ENCODE measurements around the gene LINC00237. TPM values are rescaled to one million over a fixed set of nuclear protein-coding genes. Genes with fewer than 3 reads are reported as not detected.

The LINC00237 gene
- total RNA-seq, 3 donors from 2014 or later: not detected

- DNase-seq: no peak
- intact Hi-C loops (cut with DNase I, micrococcal nuclease): no loop called here
- TF ChIP-seq, protein P1, sequence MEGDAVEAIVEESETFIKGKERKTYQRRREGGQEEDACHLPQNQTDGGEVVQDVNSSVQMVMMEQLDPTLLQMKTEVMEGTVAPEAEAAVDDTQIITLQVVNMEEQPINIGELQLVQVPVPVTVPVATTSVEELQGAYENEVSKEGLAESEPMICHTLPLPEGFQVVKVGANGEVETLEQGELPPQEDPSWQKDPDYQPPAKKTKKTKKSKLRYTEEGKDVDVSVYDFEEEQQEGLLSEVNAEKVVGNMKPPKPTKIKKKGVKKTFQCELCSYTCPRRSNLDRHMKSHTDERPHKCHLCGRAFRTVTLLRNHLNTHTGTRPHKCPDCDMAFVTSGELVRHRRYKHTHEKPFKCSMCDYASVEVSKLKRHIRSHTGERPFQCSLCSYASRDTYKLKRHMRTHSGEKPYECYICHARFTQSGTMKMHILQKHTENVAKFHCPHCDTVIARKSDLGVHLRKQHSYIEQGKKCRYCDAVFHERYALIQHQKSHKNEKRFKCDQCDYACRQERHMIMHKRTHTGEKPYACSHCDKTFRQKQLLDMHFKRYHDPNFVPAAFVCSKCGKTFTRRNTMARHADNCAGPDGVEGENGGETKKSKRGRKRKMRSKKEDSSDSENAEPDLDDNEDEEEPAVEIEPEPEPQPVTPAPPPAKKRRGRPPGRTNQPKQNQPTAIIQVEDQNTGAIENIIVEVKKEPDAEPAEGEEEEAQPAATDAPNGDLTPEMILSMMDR (IDR thresholded peaks at IDR 0.05): no peak
These were observed 41.4 kb upstream of the LINC00237 start for GRCh38 chr20:21147593-21147992.

GRCh38 chr20:21146215-21146614 is 40.1 kb upstream of the LINC00237 start:
- intact Hi-C loops (cut with DNase I, micrococcal nuclease): no loop called here
- DNase-seq (no peak), ATAC-seq (no peak)
- H3K4me3 ChIP-seq: no peak overlapping the region
- no peaks in the 10 kb centered on the region for H3K4me1 ChIP-seq (ENCODE audit: low read depth)
- H3K9me3 ChIP-seq: no peaks in the 10 kb centered on the region
- H3K36me3 ChIP-seq (ENCODE audit: low read depth): no peaks in the 10 kb centered on the region
- TF ChIP-seq, protein P1 (IDR thresholded peaks at IDR 0.05): no peak

More at GRCh38 chr20:21147593-21147992, 41.4 kb upstream of the LINC00237 start:
- ATAC-seq: no peak
- no peak overlapping the region for H3K4me3 ChIP-seq
- no peaks in the 10 kb centered on the region for H3K36me3 ChIP-seq (ENCODE audit: low read depth)
- no peaks in the 10 kb centered on the region for H3K9me3 ChIP-seq
- H3K4me1 ChIP-seq (ENCODE audit: low read depth): no peaks in the 10 kb centered on the region

DNA sequence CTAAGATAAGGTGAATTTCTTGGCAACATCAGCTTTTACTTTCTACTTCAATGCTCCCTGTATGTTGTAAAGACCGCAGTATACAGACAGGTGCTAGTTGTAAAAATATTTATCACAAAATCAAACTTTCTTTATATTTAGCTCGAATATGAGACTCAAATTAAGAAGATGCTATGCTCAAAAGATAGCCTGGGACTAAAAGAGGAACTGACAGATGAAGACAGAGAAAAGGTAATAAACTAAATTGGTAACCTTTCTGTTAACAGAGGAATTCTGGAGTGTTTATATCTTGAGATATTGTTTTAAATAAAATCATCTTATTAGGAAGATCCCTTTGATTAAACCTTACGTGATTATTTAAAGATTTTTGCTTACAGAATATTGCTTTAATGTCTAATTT is 39.3 kb upstream of the LINC00237 start:
- Histone ChIP-seq H3K9me3 (no peaks in the 10 kb centered on the region), H3K4me1 (ENCODE audit: low read depth) (no peaks in the 10 kb centered on the region), H3K36me3 (ENCODE audit: low read depth) (no peaks in the 10 kb centered on the region), H3K4me3 (no peak overlapping the region)
- intact Hi-C loops (cut with DNase I, micrococcal nuclease): no loop called here
- TF ChIP-seq, protein P1 (IDR thresholded peaks at IDR 0.05): no peak
- no peak for ATAC-seq
- DNase-seq: no peak

DNA sequence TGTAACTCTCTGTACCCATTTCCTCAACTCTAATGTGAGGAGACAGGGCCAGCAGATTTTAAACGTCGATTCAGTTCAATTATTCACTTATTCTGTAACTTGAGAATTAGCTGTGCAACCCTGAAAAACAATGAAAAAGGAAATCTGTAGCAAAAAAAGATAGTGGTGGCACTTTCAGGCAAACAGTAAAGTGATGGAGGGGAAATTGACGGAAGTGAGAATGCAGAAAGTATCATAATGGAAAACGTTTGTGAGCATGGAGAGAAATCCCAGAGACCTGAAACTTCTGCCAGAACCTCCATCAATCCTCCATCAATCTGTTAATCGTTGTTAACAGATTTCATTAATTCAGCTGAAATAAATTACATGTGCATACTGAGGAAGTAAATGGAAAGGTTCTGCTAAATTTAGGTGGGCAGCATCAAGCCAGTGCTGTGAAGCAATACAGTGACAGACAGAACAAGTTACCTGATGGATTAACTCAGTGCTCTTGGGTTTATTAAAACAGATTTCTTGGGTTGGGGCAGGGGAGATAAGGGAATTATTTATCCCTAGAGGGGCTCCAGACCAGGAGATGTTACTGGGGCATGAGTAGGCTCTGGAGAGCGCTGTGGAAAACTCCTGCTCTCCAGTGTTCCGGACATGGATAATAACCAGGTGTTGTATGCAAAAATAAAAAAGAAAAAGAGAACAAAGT is 37.2 kb upstream of the LINC00237 start:
- TF ChIP-seq, protein P1 (IDR thresholded peaks at IDR 0.05): no peak
- no peaks in the 10 kb centered on the region for H3K4me1 ChIP-seq (ENCODE audit: low read depth)
- H3K36me3 ChIP-seq (ENCODE audit: low read depth): no peaks in the 10 kb centered on the region
- intact Hi-C loops (cut with DNase I, micrococcal nuclease): no loop called here
- H3K4me3 ChIP-seq: no peak overlapping the region
- ATAC-seq: no peak
- no peak for DNase-seq
- H3K9me3 ChIP-seq: no peaks in the 10 kb centered on the region

GRCh38 chr20:21141825-21142224 is 35.7 kb upstream of the LINC00237 start:
- H3K4me1 ChIP-seq (ENCODE audit: low read depth): no peaks in the 10 kb centered on the region
- no peaks in the 10 kb centered on the region for H3K9me3 ChIP-seq
- no peaks in the 10 kb centered on the region for H3K36me3 ChIP-seq (ENCODE audit: low read depth)
- ATAC-seq (no peak), DNase-seq (no peak)
- TF ChIP-seq, protein P1 (IDR thresholded peaks at IDR 0.05): no peak
- intact Hi-C loops (cut with DNase I, micrococcal nuclease): no loop called here
- no peak overlapping the region for H3K4me3 ChIP-seq

Data from mucosa of descending colon (tissue), 3 donors.